OCI-LY7 (cell line): ENCODE measurements around the gene MFGE8.

ENCODE experiments used
- CTCF ChIP-seq: fragments of 200-600 bp; sonication (generic); conservative IDR thresholded peaks from 2 replicates; pipeline ENCODE4 v1.5.1; 2014; ENCODE audit warnings: mild to moderate bottlenecking, antibody characterized with exemption, low read length, moderate library complexity, mixed read lengths
- EZH2phosphoT487 ChIP-seq: fragments of 200-600 bp; sonication (generic); IDR thresholded peaks from 2 replicates; pipeline ENCODE4 v1.6.1; 2018; ENCODE audit warnings: low read depth, borderline replicate concordance, mild to moderate bottlenecking, mixed run types, antibody characterized with exemption, low read length, moderate library complexity, mixed read lengths

- TF ChIP-seq CTCF, result no peak
- TF ChIP-seq EZH2phosphoT487, result no peak
Observed at GRCh38 chr15:88872106-88872505, 41.1 kb downstream of the MFGE8 start.
